Measurements from ENCODE around the gene SCN8A.

- TF ChIP-seq EZH2 (IDR thresholded peaks at IDR 0.05; ENCODE audit: borderline replicate concordance) (no peak), CTCF (IDR thresholded peaks at IDR 0.05; ENCODE audit: poor library complexity) (no peak)
Observed at GRCh38 chr12:51600721-51601120, 9.7 kb downstream of the SCN8A start.
